ENCODE results near the gene ANKRD29. TPM values are rescaled to one million over a fixed set of nuclear protein-coding genes. Genes with fewer than 3 reads are reported as not detected.

The ANKRD29 gene
- total and polyA plus RNA-seq, 2 of the 4 experiments (the other 2 are of a cell fraction), result 0.18 to 0.31 TPM

DNA sequence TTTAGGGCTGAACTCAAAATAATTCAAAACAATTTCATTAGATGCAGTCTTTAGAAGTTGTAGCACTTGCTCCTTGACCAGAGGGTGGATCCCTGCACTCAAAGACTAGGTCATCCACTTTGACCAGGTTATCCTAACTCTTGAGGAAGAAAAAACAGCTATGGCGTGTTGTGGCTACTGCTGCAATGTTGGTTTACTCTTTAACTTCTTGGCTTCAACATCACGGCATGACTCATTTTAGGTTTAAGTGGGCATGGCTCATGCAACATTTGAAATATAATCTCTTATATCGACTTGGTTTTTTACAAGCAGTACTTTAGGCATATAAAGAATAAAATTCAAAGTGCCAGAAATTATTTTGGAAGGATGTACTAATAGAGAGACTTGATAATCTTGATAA is 35.4 kb downstream of the ANKRD29 start:
- dilution Hi-C loops (cut with HindIII; ENCODE audit: low sequenced_read_pairs, unreplicated experiment), result no loop called here
- no peak overlapping the region for H3K9ac ChIP-seq (ENCODE audit: low read depth, low read length)
- H4K20me1 ChIP-seq (ENCODE audit: insufficient read depth, low read length), result no peaks in the 10 kb centered on the region
- H3K79me1 ChIP-seq (ENCODE audit: low read depth in 1 of 2, low read length in 2 of 2), result no peaks in the 10 kb centered on the region
- DNase-seq (peak; percentile 91), ATAC-seq (ENCODE audit: low read depth) (peak; percentile 81)
- no peak overlapping the region for H4K91ac ChIP-seq (ENCODE audit: insufficient read depth, low read depth, low read length)
- no TSS peak for BruUV-seq (replicated peaks)
- no peaks in the 10 kb centered on the region for H3K9me3 ChIP-seq (ENCODE audit: control insufficient read depth, insufficient read depth, low read length)
- no peak overlapping the region for H2AFZ ChIP-seq (replicated peaks; ENCODE audit: low read length, poor library complexity)
- H3K14ac ChIP-seq (replicated peaks; ENCODE audit: low read depth, low read length), result no peak overlapping the region
- H3K4me2 ChIP-seq (ENCODE audit: low read depth, low read length), result no peak overlapping the region
- H2AK9ac ChIP-seq (replicated peaks; ENCODE audit: low read depth, low read length, poor library complexity), result no peak overlapping the region
- H3K36me3 ChIP-seq (ENCODE audit: control insufficient read depth, insufficient read depth, low read length), result no peaks in the 10 kb centered on the region
- peak overlapping the region; percentile 45; the same call in 1 of the 2 replicates for H2BK20ac ChIP-seq (ENCODE audit: low read depth, low read length)
- ChIA-PET POLR2A (ENCODE audit: unreplicated experiment) (no interaction called here), CTCF (interaction anchor here (0.5 to 2.3 kb wide), 2 partner anchors 10 to 76 kb away, joined by 3 to 18 read pairs; no protein-coding TSS in a partner anchor)
- no CpG with 5 or more reads among the region's 3 CpGs for WGBS, 2 experiments (ENCODE audit: extremely low coverage in 2 of 2, insufficient read length in 1 of 2)
- no peak overlapping the region for H3K18ac ChIP-seq (ENCODE audit: low read depth, low read length)
- no peak overlapping the region for H2BK15ac ChIP-seq (ENCODE audit: low read depth, low read length)
- H2AK5ac ChIP-seq (ENCODE audit: low read depth, low read length), result no peak overlapping the region
- intact Hi-C loops (cut with micrococcal nuclease), result loop anchor here (10.0 kb wide), 1 partner anchor 387 kb away; the partner anchor contains the start of gene TTC39C
- H2BK120ac ChIP-seq (ENCODE audit: low read depth, low read length), result 0 out of 2 replicates have a peak overlapping the region, but pooled peaks have one; percentile 34
- H3K4me3 ChIP-seq (ENCODE audit: insufficient read depth, low read depth, low read length), result no peak overlapping the region
- no peak overlapping the region for H3K4ac ChIP-seq (ENCODE audit: low read depth, low read length)
- H4K8ac ChIP-seq (ENCODE audit: low read depth in 2 of 2, low read length in 2 of 2), result no peak overlapping the region
- in situ Hi-C loops (cut with MboI; ENCODE audit: low sequenced_read_pairs), result loop anchor here (5.0 to 10.0 kb wide), 2 partner anchors 75 to 487 kb away; no protein-coding TSS in a partner anchor
- peak overlapping the region; percentile 80 for H2BK5ac ChIP-seq (ENCODE audit: low read depth, low read length, poor library complexity, severe bottlenecking)
- peaks cover 10% of the 10 kb centered on the region for H3K9me1 ChIP-seq (ENCODE audit: insufficient read depth, low read length)
- H3K27me3 ChIP-seq (ENCODE audit: control insufficient read depth, insufficient read depth, low read length), result 0 out of 2 replicates have a peak, but pooled peaks cover 2% of the 10 kb centered on the region
- TF ChIP-seq FOS (IDR thresholded peaks at IDR 0.05; ENCODE audit: low read depth, low read length), result peak; percentile 83
- TF ChIP-seq, protein P1, sequence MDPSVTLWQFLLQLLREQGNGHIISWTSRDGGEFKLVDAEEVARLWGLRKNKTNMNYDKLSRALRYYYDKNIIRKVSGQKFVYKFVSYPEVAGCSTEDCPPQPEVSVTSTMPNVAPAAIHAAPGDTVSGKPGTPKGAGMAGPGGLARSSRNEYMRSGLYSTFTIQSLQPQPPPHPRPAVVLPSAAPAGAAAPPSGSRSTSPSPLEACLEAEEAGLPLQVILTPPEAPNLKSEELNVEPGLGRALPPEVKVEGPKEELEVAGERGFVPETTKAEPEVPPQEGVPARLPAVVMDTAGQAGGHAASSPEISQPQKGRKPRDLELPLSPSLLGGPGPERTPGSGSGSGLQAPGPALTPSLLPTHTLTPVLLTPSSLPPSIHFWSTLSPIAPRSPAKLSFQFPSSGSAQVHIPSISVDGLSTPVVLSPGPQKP (IDR thresholded peaks at IDR 0.05; ENCODE audit: borderline replicate concordance, low read depth, low read length), result no peak
- TF ChIP-seq CEBPB (IDR thresholded peaks at IDR 0.05; ENCODE audit: low read depth, low read length), result peak; percentile 88
- H3K4me1 ChIP-seq (ENCODE audit: control insufficient read depth, insufficient read depth, low read length), result peaks cover 8% of the 10 kb centered on the region
- H4K5ac ChIP-seq (ENCODE audit: low read depth, low read length), result no peak overlapping the region
- no peak overlapping the region for H3K56ac ChIP-seq (ENCODE audit: extremely low read depth, insufficient read depth, low read length)
- H3K23ac ChIP-seq (ENCODE audit: low read depth, low read length), result no peak overlapping the region
- H3K27ac ChIP-seq (ENCODE audit: insufficient read depth, low read length), result no peak overlapping the region

Measured in IMR-90 (cell line).